Lower leg skin (tissue), 3 donors: ENCODE results near the gene PRKAR1B.

Experiments
- CTCF ChIP-seq, 3 donors: fragments of 450-650 bp; IDR thresholded peaks; one replicate each; pipeline ENCODE4 v1.5.1; 2016; ENCODE audit warnings: antibody characterized with exemption in 3 of 3, mild to moderate bottlenecking in 3 of 3, moderate library complexity in 2 of 3
- POLR2A ChIP-seq, 2 donors: fragments of 450-650 bp; IDR thresholded peaks; one replicate each; pipeline ENCODE4 v1.6.1; 2016 to 2017; ENCODE audit warnings: antibody characterized with exemption in 2 of 2, mild to moderate bottlenecking in 1 of 2, moderate library complexity in 1 of 2

- TF ChIP-seq CTCF (IDR thresholded peaks at IDR 0.05) (no peak), POLR2A (IDR thresholded peaks at IDR 0.05) (no peak)
These were observed 159.7 kb downstream of the PRKAR1B start for GRCh38 chr7:567305-567883.
